IPS-NIHi11 (cell line): ENCODE results near the gene HPS3.
"Not testable (repeated sequence)": the region's sequence is repeated elsewhere in the genome, so short reads cannot be mapped to it uniquely, and the experiment has no call there.

Experiments used
- DNase-seq: peaks from one replicate; pipeline ENCODE4 v3.0.0; 2012; ENCODE audit warnings: mixed read lengths, low spot score

HPS3 gene, protein sequence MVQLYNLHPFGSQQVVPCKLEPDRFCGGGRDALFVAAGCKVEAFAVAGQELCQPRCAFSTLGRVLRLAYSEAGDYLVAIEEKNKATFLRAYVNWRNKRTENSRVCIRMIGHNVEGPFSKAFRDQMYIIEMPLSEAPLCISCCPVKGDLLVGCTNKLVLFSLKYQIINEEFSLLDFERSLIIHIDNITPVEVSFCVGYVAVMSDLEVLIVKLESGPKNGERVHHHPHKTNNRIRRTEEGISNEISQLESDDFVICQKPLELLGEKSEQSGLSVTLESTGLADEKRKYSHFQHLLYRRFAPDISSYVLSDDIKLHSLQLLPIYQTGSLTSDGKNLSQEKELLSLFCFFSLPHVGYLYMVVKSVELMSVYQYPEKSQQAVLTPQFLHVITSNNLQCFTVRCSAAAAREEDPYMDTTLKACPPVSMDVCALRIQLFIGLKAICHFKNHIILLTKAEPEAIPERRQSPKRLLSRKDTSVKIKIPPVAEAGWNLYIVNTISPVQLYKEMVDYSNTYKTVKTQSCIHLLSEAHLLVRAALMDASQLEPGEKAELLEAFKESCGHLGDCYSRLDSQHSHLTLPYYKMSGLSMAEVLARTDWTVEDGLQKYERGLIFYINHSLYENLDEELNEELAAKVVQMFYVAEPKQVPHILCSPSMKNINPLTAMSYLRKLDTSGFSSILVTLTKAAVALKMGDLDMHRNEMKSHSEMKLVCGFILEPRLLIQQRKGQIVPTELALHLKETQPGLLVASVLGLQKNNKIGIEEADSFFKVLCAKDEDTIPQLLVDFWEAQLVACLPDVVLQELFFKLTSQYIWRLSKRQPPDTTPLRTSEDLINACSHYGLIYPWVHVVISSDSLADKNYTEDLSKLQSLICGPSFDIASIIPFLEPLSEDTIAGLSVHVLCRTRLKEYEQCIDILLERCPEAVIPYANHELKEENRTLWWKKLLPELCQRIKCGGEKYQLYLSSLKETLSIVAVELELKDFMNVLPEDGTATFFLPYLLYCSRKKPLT

DNA sequence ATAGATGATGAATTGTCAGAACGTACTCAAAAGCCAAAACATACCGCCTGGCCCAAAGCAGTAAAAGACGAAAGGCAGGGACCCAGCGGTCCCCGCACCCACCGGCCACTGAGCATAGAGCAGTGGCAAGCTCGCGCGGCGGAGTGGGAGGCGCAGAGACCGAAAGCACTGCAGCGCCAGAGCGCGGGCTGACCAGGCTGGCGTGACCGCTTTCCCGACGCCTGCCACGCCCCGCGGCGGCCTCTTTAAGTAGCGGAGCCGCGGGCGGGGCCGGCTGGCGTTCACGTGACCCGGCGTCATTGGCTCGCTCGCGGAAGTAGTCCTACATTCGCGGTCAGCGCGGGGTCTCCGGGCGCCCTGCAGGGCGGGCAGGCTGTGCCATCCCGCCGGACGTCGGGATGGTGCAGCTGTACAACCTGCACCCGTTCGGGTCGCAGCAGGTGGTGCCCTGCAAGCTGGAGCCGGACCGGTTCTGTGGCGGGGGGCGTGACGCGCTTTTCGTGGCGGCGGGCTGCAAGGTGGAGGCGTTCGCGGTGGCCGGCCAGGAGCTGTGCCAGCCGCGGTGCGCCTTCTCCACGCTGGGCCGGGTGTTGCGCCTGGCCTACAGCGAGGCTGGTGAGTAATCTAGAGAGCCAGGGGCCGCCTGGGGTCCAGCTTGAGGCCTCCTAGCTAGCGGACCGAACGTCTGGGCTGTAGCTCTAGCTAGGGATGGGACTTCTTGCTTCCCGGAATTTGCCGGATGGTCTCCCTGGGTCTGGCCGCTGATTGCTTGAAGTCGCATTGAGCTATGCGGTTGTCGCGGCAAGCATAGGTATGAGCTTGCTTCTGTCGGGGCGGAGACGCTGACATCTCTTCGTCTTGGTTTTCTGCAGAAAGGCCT, at the start of gene HPS3:
TSS of gene HPS3 (plus strand) at position 313 of the 880 bp plus-strand sequence. CDS start at position 399, 86 bp downstream.
- DNase-seq = peak; percentile 95

DNA sequence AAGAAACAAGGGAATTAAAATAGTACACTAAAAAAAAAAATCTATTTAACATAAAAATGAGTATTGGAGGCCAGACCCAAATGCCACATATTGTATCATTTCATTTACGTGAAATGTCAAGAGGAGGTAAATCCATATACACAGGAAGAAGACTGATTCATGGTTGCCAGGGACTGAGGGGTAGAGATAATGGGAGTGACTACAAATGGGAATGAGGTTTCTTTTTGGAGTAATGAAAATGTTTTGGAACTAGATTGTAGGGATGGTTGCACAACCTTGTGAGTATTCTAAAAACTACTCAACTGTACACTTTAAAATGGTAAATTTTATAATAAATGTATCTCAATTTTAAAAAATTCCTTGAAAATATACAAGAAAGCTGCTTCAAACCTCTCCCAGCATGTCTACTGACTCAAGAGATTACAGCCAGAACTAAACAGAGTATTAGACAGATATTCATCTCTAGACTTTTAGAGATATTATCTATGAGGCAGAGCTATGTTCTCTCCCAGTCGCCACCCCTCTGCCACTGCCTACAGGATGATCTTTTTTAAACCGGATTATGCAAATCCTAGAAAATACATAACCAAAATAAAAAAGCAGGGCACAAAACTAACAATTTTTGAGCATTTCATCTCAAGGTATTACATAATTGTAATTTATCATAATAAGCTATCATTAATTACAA, 49.3 kb upstream of the HPS3 start:
- DNase-seq = no peak

DNA sequence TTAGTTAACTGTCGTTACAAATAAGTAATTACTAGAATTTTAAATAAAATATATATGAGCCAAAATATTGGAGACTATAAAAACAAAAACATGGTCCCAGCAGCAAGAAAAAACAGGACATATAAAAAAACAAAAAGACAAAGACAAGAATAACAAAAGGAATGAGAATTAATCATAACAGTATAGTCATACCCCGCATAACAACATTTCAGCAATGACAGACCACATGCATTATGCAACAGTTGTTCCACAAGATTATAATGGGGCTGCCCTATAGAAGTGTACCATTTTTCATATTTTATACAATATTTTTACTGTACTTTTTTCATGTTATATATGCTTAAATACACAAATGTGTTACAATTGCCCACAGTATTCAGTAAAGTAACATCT, 48.7 kb upstream of the HPS3 start:
- no peak for DNase-seq

GRCh38 chr3:149081772-149082171, 47.7 kb upstream of the HPS3 start:
- DNase-seq = no peak

DNA sequence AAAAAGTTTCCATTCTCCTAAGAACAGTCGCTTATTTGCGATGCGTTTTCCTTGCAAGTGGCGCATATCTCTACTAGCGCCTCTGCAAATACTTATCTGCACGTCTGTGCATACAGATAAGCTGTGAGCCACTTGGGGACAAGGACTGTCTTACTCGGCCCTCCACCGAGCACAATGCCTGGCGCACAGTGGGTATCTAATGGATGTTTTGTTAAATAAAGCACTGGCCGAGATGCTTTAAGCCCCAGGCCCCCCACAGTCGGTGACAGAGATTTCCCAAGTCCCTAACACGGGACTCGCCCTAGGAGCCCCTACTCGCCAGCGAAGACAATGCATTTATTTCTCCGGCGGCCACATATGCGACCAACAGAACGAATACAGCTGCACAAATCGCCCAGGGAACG, 43.6 kb upstream of the HPS3 start:
- peak; percentile 43 for DNase-seq

GRCh38 chr3:149086232-149086988, 43.0 kb upstream of the HPS3 start, which contains the start of gene HLTF:
Gene HLTF (minus strand): TSS chr3:149086533. CDS start chr3:149086336, 197 bp downstream.
- DNase-seq = peak; percentile 94

GRCh38 chr3:149087208-149087607, 42.2 kb upstream of the HPS3 start:
- no peak for DNase-seq

- no peak for DNase-seq
These were observed 40.0 kb upstream of the HPS3 start for GRCh38 chr3:149089395-149089794.

GRCh38 chr3:149090461-149090860, 39.0 kb upstream of the HPS3 start:
- DNase-seq = no peak

DNA sequence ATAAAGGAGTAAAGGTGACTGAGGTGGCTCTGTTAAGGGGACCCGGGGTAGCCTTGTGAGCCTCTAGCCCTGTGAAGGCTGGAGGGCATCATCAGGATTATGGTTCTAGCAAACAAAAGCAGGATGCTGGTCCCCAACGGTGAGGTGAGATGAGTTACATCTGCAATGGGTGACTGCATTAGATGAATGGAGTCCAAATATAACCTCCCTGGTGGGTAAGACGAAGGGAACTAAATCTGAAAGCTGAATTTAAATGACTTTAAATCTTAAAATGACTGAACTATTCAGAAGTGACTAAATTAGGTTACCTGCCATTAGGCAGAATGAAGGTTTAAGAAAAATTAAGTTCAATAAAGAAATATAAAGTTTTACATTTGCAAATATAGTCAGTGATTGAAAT, 38.5 kb upstream of the HPS3 start:
- DNase-seq = no peak

GRCh38 chr3:149091983-149092382, 37.5 kb upstream of the HPS3 start:
- no peak for DNase-seq

DNA sequence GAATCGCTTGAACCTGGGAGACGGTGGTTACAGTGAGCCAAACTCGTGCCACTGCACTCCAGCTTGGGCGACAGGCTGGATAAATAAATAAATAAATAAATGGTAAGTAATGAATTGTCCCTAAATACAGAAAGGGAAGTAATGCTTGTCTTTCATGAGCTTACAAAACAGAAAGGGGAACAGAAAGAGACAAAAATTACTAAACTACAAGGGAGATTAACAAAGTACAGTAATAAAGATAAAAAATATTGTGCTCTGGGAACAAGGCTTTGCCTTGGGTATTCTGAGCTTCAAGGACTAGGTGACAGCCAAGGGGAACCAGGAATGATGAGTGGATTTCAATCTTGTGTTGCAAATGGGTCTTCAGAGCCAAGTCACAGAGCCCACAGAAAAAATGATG, 34.0 kb upstream of the HPS3 start:
- DNase-seq = no peak

DNA sequence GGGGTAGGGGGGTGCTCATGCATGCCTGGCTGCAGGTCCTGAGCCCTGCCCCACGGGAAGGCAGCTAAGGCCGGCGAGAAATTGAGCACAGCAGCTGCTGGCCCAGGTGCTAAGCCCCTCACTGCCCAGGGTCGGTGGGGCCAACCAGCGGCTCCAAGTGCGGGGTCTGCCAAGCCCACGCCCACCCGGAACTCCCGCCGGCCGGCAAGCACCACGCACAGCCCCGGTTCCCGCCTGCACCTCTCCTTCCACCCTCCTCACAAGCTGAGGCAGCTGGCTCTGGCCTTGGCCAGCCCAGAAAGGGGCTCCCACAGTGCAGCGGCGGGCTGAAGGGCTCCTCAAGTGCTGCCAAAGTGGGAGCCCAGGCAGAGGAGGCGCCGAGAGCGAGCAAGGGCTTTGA, 31.5 kb upstream of the HPS3 start:
- not testable (repeated sequence) for DNase-seq

DNA sequence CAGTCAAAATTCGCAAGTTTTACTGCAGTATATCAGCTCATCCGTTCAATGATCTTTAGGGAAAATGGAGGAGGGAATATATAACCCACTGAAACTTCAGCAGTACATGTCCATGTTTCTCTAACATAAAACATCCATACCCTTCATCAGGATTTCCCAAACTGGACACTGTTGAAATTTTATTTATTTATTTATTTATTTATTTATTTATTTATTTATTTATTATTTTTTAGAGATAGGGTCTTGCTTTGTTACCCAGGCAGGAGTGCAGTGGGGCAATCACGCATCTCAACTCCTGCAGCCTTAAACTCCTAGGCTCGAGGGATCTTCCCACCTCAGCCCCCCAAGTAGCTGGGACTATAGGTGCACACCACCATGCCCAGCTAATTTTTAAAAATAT, 28.3 kb upstream of the HPS3 start:
- no peak for DNase-seq

- no peak for DNase-seq
These were observed 27.8 kb upstream of the HPS3 start for GRCh38 chr3:149101641-149102040.

GRCh38 chr3:149104484-149104883, 25.0 kb upstream of the HPS3 start:
- no peak for DNase-seq

DNA sequence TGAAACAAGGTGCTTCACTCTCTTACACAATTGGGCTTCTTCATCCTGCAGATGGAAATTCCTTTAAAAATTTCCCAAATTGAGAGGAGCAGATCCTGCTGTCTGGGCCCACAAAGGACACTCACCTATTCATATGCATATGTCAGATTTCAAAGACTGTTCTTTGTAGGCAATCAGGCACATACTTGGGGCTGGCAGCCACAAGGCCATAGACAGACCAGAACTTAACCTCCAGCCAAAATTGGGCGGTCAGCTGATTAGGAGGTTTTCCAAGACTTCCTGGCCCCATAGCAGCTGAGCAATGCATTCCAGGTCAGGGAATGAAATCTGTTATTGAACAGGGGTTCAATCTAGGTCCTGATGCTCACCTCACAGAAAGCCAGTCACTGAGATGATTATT, 15.0 kb upstream of the HPS3 start:
- peak; percentile 30 for DNase-seq

DNA sequence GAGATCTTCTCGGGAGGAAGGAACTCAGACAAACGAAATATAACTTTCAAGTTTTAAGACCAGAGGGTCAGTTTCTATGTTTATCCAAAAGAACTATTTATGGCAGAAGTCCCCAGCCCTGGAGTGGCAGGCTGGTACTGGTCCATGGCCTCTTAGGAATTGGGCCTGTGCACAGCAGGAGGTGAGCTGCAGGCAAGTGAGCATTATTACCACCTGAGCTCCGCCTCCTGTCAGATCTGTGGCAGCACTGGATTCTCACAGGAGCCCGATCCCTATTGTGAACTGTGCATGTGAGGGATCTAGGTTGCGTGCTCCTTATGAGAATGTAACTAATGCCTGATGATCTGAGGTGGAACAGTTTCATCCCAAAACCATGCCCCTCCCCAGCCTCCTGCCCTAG, 14.3 kb upstream of the HPS3 start:
- no peak for DNase-seq

DNA sequence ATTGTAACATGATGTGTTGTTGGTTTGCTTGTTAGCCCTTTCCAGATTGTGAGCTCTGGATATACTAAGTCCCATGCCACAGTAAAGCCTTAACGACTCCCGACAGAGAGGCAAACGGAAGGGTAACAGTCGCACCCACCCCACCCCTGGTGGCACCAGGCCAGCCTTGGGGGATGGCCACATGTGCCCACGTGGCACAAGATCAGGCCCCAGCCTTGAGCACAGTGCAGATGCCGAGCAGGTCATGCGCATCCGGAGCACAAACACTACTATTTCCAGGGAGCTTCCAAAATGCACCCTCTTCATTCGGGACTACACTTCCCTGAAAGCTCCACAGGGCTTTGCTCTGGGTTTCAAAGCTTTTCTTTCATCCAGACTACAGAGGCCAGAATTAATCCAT, 10.7 kb upstream of the HPS3 start:
- no peak for DNase-seq

GRCh38 chr3:149119466-149119865, 10.0 kb upstream of the HPS3 start:
- DNase-seq = no peak
